AG10803 (cell line): ENCODE measurements around the gene TRPM6.
"Not testable (repeated sequence)": the region's sequence is repeated elsewhere in the genome, so short reads cannot be mapped to it uniquely, and the experiment has no call there.

Experiments used
- DNase-seq: peaks from one replicate; pipeline ENCODE4 v3.0.0; 2010; ENCODE audit warnings: low read depth
- H3K4me3 ChIP-seq: 2 replicates; pipeline ENCODE4 v1.5.1; 2011; ENCODE audit warnings: mild to moderate bottlenecking, low read length, control low read depth
- TF ChIP-seq, protein P1 (sequence below): conservative IDR thresholded peaks from 2 replicates; pipeline ENCODE4 v1.5.1; 2011; ENCODE audit warnings: mild to moderate bottlenecking, low read length, control low read depth, inconsistent platforms

Gene TRPM6

GRCh38 chr9:74858751-74859414 lies 28.8 kb downstream of the TRPM6 start:
- no peak for DNase-seq
- TF ChIP-seq, protein P1, sequence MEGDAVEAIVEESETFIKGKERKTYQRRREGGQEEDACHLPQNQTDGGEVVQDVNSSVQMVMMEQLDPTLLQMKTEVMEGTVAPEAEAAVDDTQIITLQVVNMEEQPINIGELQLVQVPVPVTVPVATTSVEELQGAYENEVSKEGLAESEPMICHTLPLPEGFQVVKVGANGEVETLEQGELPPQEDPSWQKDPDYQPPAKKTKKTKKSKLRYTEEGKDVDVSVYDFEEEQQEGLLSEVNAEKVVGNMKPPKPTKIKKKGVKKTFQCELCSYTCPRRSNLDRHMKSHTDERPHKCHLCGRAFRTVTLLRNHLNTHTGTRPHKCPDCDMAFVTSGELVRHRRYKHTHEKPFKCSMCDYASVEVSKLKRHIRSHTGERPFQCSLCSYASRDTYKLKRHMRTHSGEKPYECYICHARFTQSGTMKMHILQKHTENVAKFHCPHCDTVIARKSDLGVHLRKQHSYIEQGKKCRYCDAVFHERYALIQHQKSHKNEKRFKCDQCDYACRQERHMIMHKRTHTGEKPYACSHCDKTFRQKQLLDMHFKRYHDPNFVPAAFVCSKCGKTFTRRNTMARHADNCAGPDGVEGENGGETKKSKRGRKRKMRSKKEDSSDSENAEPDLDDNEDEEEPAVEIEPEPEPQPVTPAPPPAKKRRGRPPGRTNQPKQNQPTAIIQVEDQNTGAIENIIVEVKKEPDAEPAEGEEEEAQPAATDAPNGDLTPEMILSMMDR = no peak

DNA sequence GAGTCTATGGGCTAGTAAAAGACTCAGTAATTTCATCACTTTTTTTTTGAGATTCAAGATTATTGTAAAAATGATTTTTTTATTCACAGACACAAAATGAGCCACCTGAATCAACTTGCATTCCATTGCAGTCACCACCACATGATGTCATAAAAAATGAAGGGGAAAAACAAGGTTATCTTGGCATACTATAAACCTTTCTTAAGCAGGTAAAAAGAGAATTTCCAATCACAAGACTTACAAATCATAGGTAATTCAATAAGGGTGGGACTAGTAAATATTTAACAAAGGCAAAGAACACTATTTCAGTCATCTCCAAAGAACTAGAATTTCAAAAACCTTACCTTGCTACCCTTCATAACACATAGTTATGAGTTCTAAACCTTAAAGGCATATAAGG lies 30.7 kb downstream of the TRPM6 start:
- TF ChIP-seq, protein P1 = no peak
- DNase-seq = no peak
- no peak overlapping the region for H3K4me3 ChIP-seq

More at GRCh38 chr9:74858751-74859414, 28.8 kb downstream of the TRPM6 start:
- no peak overlapping the region for H3K4me3 ChIP-seq

GRCh38 chr9:74855072-74855471 lies 32.6 kb downstream of the TRPM6 start:
- TF ChIP-seq, protein P1 = no peak
- no peak for DNase-seq
- no peak overlapping the region for H3K4me3 ChIP-seq

GRCh38 chr9:74853024-74853423 lies 34.7 kb downstream of the TRPM6 start:
- not testable (repeated sequence) for DNase-seq, H3K4me3 ChIP-seq

- TF ChIP-seq, protein P1 = no peak
- DNase-seq = no peak
- H3K4me3 ChIP-seq = no peak overlapping the region
These were observed 39.6 kb downstream of the TRPM6 start for GRCh38 chr9:74848153-74848525.

DNA sequence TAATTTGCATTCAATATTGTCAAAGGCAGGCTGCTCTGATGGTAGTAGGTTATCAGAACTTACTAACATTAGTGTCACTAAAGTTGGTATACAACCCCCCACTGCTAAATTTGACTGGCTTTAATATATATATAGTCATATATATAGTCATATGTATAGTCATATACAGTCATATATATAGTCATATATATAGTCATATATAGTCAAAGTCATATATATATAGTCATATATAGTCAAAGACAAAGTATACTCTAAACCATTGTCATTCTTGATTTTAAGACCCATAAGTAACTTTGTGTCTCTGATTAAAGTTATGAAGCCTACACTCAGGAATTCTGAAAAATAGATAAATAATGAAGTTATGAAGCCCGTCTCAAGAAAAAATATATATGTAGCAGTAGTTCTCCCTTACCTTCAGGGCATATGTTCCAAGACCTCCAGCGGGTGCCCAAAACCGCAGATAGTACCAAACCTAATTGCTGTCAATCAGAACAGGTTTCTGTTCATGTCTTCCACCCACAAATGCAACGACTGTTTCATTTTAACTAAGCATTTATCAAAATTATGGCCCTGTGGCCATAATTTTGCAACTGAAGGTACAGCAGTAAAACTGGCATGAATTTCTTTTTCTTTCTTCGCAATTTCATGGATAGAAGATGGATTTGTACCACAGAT lies 40.1 kb downstream of the TRPM6 start:
- TF ChIP-seq, protein P1 = no peak
- no peak for DNase-seq
- H3K4me3 ChIP-seq = no peak overlapping the region

DNA sequence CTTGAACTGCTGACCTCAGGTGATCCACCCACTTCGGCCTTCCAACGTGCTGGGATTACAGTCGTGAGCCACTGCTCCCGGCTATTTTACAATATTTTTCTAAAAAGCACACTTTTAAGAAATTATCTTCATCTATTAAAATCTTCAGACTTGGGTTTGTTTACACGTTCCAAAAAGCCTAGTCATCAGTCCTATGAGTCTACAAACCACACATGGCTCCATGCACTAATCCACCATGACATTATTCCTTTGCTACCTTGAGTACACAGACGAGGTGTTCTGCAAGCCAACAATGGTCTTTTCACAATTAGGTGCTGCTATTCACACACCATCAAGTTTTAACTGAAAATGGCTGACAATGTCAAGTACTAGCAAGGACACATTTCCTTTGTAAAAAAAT lies 41.0 kb downstream of the TRPM6 start:
- TF ChIP-seq, protein P1 = no peak
- H3K4me3 ChIP-seq = no peak overlapping the region
- no peak for DNase-seq
